ENCODE measurements around the gene CHD6.

CHD6 gene

GRCh38 chr20:41364236-41364855 lies 253.8 kb downstream of the CHD6 start:
- no peak for DNase-seq

- no peak for DNase-seq
Observed at GRCh38 chr20:41363601-41364000, 254.6 kb downstream of the CHD6 start.

- no peak for DNase-seq
Observed at GRCh38 chr20:41362748-41363140, 255.4 kb downstream of the CHD6 start.

- DNase-seq = no peak
Observed at GRCh38 chr20:41361757-41362747, 256.1 kb downstream of the CHD6 start.

- DNase-seq = no peak
Observed at GRCh38 chr20:41360831-41361756, 257.1 kb downstream of the CHD6 start.

GRCh38 chr20:41359541-41360011 lies 258.6 kb downstream of the CHD6 start:
- DNase-seq = no peak

GRCh38 chr20:41358717-41359116 lies 259.5 kb downstream of the CHD6 start:
- DNase-seq = no peak

- DNase-seq = no peak
Observed at GRCh38 chr20:41358230-41358629, 259.9 kb downstream of the CHD6 start.

GRCh38 chr20:41357424-41358163 lies 260.6 kb downstream of the CHD6 start:
- no peak for DNase-seq

- DNase-seq = no peak
Observed at GRCh38 chr20:41356951-41357350, 261.2 kb downstream of the CHD6 start.

- no peak for DNase-seq
Observed at GRCh38 chr20:41355598-41356203, 262.5 kb downstream of the CHD6 start.

- no peak for DNase-seq
Observed at GRCh38 chr20:41355192-41355591, 263.0 kb downstream of the CHD6 start.

- no peak for DNase-seq
Observed at GRCh38 chr20:41353530-41353929, 264.6 kb downstream of the CHD6 start.

GRCh38 chr20:41352666-41353065 lies 265.5 kb downstream of the CHD6 start:
- DNase-seq = no peak

- DNase-seq = no peak
Observed at GRCh38 chr20:41352106-41352505, 266.1 kb downstream of the CHD6 start.

Data from NCI-H2227 treated with DMSO at 0.1 percent for 48 hours (cell line).